ENCODE results near the gene UGGT2. TPM values are rescaled to one million over a fixed set of nuclear protein-coding genes. Genes with fewer than 3 reads are reported as not detected.
A peak's percentile ranks its signal among the peaks of the same experiment; 100 is the strongest.

The UGGT2 gene, protein sequence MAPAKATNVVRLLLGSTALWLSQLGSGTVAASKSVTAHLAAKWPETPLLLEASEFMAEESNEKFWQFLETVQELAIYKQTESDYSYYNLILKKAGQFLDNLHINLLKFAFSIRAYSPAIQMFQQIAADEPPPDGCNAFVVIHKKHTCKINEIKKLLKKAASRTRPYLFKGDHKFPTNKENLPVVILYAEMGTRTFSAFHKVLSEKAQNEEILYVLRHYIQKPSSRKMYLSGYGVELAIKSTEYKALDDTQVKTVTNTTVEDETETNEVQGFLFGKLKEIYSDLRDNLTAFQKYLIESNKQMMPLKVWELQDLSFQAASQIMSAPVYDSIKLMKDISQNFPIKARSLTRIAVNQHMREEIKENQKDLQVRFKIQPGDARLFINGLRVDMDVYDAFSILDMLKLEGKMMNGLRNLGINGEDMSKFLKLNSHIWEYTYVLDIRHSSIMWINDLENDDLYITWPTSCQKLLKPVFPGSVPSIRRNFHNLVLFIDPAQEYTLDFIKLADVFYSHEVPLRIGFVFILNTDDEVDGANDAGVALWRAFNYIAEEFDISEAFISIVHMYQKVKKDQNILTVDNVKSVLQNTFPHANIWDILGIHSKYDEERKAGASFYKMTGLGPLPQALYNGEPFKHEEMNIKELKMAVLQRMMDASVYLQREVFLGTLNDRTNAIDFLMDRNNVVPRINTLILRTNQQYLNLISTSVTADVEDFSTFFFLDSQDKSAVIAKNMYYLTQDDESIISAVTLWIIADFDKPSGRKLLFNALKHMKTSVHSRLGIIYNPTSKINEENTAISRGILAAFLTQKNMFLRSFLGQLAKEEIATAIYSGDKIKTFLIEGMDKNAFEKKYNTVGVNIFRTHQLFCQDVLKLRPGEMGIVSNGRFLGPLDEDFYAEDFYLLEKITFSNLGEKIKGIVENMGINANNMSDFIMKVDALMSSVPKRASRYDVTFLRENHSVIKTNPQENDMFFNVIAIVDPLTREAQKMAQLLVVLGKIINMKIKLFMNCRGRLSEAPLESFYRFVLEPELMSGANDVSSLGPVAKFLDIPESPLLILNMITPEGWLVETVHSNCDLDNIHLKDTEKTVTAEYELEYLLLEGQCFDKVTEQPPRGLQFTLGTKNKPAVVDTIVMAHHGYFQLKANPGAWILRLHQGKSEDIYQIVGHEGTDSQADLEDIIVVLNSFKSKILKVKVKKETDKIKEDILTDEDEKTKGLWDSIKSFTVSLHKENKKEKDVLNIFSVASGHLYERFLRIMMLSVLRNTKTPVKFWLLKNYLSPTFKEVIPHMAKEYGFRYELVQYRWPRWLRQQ (N-terminal part only)
- total RNA-seq: 33.8 and 47.6 TPM in 2 replicates

GRCh38 chr13:96053003-96053703, at the start of gene UGGT2:
TSS of gene UGGT2 (minus strand) at chr13:96053401. CDS start at chr13:96053312, 89 bp downstream.
- DNase-seq (ENCODE audit: low read depth): peak; percentile 87

DNA sequence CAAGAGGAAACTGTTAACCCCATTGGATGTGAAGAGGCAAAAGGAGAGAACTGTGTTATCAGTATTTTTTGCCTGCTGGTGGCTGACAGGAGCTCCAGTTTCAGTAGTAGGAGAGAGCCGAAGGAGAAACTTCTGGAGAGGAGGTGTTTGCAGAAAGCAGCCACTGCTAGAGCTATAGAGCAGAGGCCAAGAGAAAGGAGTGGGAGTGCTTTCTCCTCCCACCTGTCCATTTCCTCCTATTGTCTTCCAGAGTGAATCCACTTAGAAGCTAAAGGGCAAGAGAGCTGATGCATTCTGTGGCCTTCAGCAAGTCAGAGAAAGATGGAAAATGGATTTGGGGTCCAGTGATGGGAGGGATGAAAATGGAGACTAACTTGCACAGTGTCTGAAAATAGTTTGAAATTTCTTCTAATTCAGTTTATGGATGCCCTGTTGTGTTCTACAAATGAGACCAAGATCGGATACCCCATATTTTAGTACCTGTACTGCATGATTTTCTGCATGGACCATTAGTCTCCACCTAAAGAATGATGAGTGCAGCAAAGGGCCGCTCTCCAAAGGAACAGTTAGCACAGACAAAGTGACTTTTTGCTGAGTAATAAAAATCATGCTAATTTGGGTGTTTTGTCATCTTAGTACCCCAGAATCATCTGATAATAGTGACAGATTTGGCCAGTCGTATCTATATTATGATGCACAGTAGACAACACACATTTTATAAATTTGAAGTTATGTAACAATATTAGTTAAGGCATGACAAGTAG, 47.4 kb upstream of the UGGT2 start:
- DNase-seq (ENCODE audit: low read depth): no peak

DNA sequence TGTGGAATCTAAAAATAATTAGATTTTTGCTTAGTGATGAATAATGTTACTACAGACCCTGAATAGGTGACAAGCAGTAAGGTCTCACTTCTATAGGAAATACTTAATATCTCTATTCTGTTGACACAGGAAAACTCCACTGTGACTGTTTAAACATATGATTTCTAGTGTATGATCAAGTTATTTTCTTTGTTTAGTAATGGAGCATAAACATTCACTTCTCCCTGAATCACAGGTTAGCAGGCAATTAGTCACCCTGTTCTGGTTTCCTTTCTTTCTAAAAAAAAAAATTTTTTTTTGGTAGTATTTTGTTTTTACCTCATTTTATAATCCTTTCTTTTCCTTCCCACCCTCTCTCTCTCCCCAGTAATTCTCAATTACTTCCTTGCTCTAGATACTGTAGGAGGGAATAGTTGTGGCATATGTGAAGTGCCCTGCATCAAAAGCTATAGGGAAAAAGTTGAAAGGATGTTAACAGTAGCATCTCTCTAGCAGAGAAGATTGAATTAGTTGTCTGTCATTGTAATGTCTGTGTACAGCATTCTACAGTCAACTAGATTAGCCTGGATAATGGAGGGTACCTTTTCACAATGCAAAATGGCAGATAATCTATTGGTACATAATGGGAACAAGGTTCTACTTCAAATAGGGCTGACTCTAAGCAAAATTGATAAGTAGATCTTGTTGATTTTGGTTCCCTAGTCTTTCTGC, 40.2 kb upstream of the UGGT2 start:
- peak; percentile 2 for DNase-seq (ENCODE audit: low read depth)

- DNase-seq (ENCODE audit: low read depth): no peak
Measured at GRCh38 chr13:96091164-96092117, 38.2 kb upstream of the UGGT2 start.

DNA sequence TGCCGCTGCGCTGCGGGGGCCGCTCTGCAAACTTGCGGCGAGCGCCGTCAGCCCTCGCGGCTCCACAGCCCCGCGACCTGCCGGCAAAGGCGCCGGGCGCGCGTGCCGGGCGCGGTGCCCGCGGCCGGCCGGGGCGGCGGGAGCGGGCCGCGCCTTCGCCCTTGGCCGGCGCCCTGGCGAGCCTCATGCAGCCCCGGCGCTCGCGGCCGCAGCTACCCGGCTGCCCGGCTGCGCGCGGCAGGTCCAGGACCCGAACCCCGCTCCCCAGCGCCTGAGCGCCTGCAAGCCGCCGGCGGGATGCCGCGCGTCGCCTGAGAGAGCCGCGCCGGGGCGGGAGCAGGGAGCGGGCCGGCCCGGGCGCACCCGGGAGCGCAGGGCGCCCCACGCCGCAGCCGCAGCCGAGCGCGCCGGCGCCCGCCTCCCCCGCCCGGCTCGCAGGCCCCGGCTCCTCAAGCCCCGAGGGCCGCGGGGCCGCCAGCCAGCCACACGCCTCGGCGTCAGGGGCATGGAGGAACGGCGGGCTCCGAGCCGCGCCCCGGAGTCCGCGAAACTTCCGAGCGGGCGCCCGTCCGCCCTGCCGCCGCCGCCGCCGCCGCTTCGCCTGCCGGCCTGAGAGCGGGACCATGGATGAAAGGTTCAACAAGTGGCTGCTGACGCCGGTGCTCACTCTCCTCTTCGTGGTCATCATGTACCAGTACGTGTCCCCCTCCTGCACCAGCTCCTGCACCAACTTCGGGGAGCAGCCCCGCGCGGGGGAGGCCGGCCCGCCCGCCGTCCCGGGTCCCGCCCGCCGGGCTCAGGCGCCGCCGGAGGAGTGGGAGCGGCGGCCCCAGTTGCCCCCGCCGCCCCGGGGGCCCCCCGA, 37.3 kb upstream of the UGGT2 start:
- DNase-seq (ENCODE audit: low read depth): no peak

DNA sequence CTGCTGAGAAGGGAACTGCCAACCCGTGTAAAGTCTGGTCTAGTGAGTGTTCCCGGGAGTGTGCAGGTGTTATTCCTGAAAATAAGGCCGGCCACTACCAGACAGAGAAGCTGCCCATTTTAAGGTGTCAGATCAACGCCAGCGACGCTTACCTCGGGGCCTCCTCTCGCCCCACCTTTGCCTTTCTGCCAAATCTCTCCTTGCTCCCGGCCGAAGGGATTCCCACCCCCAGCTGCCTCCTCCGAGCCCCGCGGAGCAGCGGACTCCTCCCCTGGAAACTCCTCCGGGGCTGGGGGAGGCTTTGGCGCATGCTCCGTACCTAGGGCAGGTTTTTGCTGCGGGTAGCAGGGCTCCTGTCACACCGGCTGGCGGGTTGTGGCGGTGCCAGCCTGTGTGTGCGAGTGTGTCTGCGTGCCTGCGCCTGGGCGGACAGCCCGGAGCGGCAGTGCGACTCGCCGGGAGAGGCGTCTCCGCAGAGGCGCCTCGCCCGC, 36.6 kb upstream of the UGGT2 start, which contains the start of gene HS6ST3:
TSS of gene HS6ST3 (plus strand) at position 359 of the 491 bp plus-strand sequence.
- no peak for DNase-seq (ENCODE audit: low read depth)

- no peak for DNase-seq (ENCODE audit: low read depth)
Measured at GRCh38 chr13:96089139-96089538, 35.9 kb upstream of the UGGT2 start.

DNA sequence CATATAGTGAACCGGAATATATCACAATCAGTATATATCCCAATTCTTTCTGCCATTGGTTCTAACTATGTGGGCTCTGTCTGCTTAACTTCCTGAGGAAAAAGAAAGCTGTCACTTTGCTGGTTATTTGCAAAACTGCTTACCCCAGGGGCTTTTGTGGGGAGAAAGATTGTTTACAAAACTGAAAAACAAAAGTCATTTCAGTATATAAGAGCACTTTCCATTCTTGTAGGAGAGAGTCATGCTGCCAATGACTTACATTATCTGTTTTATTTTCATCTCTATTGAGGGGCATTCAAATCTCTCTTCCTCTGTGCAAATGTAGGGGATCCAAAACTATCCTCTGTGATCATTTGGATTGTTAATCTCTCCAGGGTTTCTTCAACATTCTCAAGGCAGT, 33.5 kb upstream of the UGGT2 start:
- DNase-seq (ENCODE audit: low read depth): no peak

- DNase-seq (ENCODE audit: low read depth): peak; percentile 56
Measured at GRCh38 chr13:96082640-96083039, 29.4 kb upstream of the UGGT2 start.

DNA sequence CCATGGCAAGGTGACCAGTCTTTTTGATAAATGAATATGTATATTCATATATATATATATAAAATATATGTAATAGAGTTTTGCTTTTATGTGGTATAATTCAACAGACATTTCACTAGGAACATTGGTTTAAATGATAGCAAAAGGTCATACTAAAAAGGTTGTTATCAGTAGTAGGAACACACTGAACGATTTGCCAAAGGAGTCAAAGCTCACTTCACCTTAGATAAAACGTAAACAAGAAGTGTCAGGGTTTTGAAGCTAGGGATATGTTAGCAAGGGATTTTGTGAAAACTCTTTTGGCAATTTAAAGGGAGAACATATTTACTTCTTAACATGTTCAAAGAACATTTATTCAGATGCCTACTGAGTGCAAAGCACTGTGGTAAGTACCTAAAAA, 28.7 kb upstream of the UGGT2 start:
- no peak for DNase-seq (ENCODE audit: low read depth)

DNA sequence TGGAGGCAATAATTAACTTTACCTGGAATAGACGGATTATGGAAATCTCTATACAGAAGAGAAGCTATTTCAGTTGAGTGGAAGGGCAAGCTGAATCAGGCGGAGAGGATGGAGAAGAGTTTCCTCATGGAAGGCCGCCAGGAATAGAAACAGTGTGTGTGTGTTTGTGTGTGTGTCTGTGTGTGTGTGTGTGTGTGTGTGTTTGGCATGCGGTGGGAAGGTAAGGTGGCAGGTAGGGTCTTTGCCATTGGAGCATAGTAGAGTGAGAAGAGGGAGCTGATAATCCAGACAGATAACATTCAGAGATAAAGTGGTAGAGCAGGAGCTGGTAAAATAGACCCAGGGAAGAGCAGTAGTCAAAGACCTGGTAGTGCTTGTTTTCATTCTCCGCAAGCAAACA, 27.5 kb upstream of the UGGT2 start:
- DNase-seq (ENCODE audit: low read depth): no peak

DNA sequence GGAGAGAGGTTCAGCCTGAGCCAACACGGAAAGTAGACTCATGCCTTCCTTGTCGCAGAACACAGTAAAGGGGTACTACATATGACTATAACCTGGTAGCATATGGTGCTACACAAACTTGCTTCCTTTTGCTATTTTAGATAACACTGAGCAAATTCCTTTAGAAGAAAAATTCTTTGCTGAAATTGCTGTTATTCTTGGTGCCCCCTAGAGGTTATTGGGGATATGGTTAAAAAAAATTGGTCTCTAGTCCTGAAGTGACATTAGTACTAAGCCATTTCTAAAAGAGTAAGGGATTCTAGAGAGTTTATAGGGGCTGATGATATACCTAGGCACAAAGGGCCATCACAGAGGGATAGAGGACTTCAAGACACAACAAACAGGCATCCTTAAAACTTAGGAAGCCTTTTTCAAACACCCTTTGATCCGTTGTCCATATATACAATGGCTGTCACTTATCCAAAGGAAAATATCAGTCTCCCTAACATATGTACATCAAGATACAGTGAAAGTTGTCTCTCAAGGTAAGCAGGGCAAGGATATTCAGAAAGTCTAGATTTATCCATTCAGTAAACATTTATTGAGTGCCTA, 22.8 kb upstream of the UGGT2 start:
- DNase-seq (ENCODE audit: low read depth): peak; percentile 30

DNA sequence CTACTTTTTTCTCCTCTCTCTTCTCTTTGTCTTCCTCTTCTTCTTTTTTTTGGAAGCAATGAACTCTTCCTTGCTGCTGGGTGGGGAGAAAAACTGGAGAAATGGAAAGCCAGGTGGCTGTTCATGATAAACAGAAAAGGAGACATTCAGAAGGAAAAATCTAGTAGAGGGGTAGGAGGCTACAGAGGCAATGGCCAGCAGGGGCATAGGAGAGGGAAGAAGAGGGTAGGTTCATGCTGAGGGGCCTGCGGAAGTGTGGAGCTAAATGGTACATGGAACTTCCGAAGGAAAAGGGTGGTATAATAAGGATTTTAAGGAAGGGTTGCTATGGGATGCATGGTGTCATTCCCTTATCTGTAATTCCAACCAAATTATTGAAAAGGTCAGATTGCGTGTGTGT, 19.2 kb upstream of the UGGT2 start:
- no peak for DNase-seq (ENCODE audit: low read depth)

- no peak for DNase-seq (ENCODE audit: low read depth)
Measured at GRCh38 chr13:96071504-96071903, 18.3 kb upstream of the UGGT2 start.

DNA sequence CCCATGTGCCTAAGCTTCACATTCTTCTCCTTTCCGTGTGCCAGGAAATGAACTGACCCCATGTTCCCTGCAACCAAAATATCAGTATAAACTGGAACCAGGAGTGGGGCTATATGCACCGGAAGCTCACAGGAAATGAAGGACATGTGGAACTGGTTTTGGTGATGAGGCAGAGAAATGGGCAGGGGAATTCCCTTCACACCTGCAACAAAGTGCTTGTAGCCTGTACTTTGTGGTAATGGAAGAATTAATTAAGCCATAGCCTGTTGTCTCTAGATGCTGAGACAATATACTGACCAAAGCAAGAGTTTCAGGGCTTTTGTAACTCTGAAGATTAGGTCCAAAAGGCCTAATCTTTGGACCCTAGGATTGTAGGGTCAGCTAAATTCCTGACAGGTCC, 15.5 kb upstream of the UGGT2 start:
- DNase-seq (ENCODE audit: low read depth): no peak

DNA sequence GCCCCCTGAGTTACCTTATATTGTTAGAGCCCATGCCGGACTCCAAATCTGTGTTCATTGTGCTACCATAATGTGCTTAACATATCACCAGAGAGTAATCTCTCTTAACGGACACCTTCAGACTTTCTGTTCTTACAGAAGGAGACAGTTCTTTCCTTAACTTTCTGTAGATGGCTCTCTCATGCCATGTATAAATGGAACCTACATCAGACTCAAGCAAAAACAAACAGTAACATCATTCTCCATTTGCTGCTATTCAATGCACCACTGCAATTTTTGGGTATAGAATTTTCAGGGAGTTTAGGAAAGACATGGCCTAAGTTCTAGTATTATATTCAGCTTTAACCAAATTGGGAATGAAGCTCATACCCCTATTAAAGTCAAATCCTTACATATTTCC, 12.6 kb upstream of the UGGT2 start:
- no peak for DNase-seq (ENCODE audit: low read depth)

DNA sequence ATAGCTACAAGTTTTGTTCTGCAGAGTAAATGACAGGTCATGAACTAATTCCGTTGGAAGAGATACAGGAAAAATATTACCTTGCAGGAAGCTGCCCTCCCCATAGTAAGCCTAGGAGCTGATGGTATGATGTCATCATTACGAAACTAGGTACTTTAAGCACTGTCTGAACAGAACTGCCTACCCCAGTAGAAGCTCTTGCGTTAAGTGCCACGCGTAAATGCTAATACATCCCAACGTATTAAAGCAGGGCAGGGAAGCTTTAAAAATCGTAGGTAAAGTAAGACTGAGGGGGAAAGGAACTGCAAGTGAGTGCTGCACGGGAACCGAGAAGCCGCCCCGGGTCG, 572 bp downstream of the UGGT2 start:
- peak; percentile 68 for DNase-seq (ENCODE audit: low read depth)

Measured in renal cortical epithelial cell (primary cell).